PFSK-1 (cell line): ENCODE data around the gene UVSSA.

Experiments
- FOXP2 ChIP-seq: optimal IDR thresholded peaks from 2 replicates; pipeline ENCODE3; 2011; ENCODE audit warnings: borderline replicate concordance, control low read depth, inconsistent platforms; ENCODE audit not compliant: insufficient read depth; ENCODE audit errors: extremely low read length, extremely low read depth
- POLR2AphosphoS5 ChIP-seq: IDR thresholded peaks from 2 replicates; pipeline ENCODE4 v1.6.1; 2012; ENCODE audit warnings: low read depth, mild to moderate bottlenecking, control low read depth, low read length, moderate library complexity
- REST ChIP-seq, 2 experiments: IDR thresholded peaks; 2 replicates each; pipeline versions ENCODE4 v1.6.1 to v1.8.0; 2011 to 2012; ENCODE audit warnings: low read depth in 2 of 2, low read length in 2 of 2, control low read depth in 1 of 2, inconsistent platforms in 1 of 2, mild to moderate bottlenecking in 1 of 2, moderate library complexity in 1 of 2; ENCODE audit not compliant: insufficient read depth in 1 of 2
- SIN3A ChIP-seq: IDR thresholded peaks from 2 replicates; pipeline ENCODE4 v1.6.1; 2012; ENCODE audit warnings: mild to moderate bottlenecking, low read length, moderate library complexity, borderline replicate concordance; ENCODE audit not compliant: insufficient read depth
- TAF1 ChIP-seq: IDR thresholded peaks from 2 replicates; pipeline ENCODE4 v1.6.1; 2012; ENCODE audit warnings: low read length, control low read depth, borderline replicate concordance; ENCODE audit not compliant: insufficient read depth

Gene UVSSA

GRCh38 chr4:1384675-1385372 lies 37.8 kb downstream of the UVSSA start:
- TF ChIP-seq FOXP2 (no peak), REST (IDR thresholded peaks at IDR 0.05; ENCODE audit: insufficient read depth in 1 of 2, low read depth in 2 of 2, low read length in 2 of 2) (no peak), SIN3A (no peak), POLR2AphosphoS5 (no peak), TAF1 (no peak)

- TF ChIP-seq FOXP2 = no peak
- no peak for TF ChIP-seq REST (IDR thresholded peaks at IDR 0.05; ENCODE audit: insufficient read depth in 1 of 2, low read depth in 2 of 2, low read length in 2 of 2)
- no peak for TF ChIP-seq SIN3A
- no peak for TF ChIP-seq POLR2AphosphoS5
These were observed 38.6 kb downstream of the UVSSA start for GRCh38 chr4:1385373-1386340.

DNA sequence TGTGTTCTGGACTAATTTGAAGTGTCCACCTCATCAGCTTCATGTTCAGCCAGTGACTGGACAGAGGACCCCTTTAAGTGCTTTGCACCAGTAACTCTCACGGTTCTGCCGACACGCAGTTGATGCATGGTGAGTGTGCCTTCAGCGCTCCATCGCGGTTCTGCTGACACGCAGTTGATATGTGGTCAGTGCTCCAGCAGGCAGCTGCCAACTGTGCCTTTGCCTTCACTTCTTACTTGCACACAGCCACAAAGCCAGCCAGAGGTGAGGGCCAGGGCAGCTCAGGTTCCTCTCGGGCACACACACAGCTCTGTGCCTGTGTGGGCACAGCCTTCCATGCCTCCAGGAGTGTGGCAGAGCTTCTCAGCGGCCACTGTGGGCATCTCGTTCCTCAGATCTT lies 46.9 kb downstream of the UVSSA start:
- TF ChIP-seq FOXP2 (no peak), TAF1 (no peak), SIN3A (no peak), REST (IDR thresholded peaks at IDR 0.05; ENCODE audit: insufficient read depth in 1 of 2, low read depth in 2 of 2, low read length in 2 of 2) (no peak), POLR2AphosphoS5 (no peak)

DNA sequence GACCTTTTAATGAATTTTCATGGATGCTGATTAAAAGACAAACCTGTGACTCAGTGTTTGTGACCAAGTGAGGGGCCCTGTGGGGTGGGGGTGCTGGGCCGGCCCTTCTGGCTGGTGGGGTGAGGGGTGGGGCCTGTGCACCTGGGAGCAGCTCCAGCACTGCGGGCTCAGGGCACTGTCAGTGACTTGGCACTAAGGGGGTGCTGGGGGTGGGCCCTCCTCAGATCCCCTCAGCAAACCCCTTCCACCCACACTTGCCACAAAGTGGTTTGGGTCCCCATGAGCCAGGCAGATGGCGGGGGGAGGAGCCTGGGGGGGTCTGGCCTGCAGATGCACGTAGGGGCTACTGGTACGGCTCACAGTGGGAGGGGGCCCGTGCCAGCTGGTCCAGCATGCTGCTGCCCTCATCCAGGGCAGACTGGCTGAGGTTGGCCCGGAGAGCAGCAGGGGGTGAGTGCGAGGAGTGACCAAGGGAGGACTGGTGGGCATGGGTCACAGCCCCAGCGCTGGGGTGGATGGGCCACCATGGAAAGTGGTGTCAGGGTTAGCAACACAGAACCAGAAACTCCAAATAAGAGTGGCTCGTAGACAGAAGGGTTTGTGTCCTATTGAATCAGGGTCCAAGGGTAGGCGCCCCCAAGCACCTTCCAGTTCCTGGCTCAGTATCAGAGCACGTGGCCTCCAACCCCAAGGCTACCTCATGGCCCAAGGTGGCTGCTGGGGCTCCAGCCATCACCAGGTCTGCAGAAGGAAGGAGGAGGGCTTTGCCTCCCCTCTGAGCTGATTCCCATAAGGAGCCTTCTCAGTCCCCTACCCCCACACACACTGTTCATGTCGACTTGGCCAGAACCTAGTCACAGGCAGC lies 49.2 kb downstream of the UVSSA start:
- TF ChIP-seq TAF1 = no peak
- no peak for TF ChIP-seq POLR2AphosphoS5
- no peak for TF ChIP-seq FOXP2
- TF ChIP-seq REST (IDR thresholded peaks at IDR 0.05; ENCODE audit: insufficient read depth in 1 of 2, low read depth in 2 of 2, low read length in 2 of 2) = no peak
- no peak for TF ChIP-seq SIN3A
